ENCODE data around the gene DGKH. TPM values are rescaled to one million over a fixed set of nuclear protein-coding genes. Genes with fewer than 3 reads are reported as not detected.

Gene DGKH
- total RNA-seq, 2 experiments from 2014 or later: 20.3 to 20.7 TPM

GRCh38 chr13:42107421-42107820 lies 59.0 kb downstream of the DGKH start:
- CTCF ChIA-PET: interaction anchor here (0.6 to 0.8 kb wide), 2 partner anchors 44 to 439 kb away, joined by 3 read pairs; no protein-coding TSS in a partner anchor
- POLR2A ChIA-PET: no interaction called here
- H3K4me1 Mint-ChIP-seq (ENCODE audit: low read depth): peaks cover 4% of the 10 kb centered on the region
- ATAC-seq: no peak
- H3K36me3 Mint-ChIP-seq (ENCODE audit: low read depth): peaks cover 4% of the 10 kb centered on the region
- no peak overlapping the region for H3K4me3 Mint-ChIP-seq
- no peak overlapping the region for H3K27ac Mint-ChIP-seq
- DNase-seq: no peak
- no peaks in the 10 kb centered on the region for H3K27me3 Mint-ChIP-seq (ENCODE audit: low read depth)
- no peaks in the 10 kb centered on the region for H3K9me3 Mint-ChIP-seq (ENCODE audit: insufficient read depth)

GRCh38 chr13:42108217-42108616 lies 59.8 kb downstream of the DGKH start:
- ChIA-PET CTCF (interaction anchor here (0.8 kb wide), 1 partner anchor 440 kb away, joined by 3 read pairs; no protein-coding TSS in a partner anchor), POLR2A (no interaction called here)
- Mint-ChIP-seq H3K4me3 (no peak overlapping the region), H3K9me3 (ENCODE audit: insufficient read depth) (no peaks in the 10 kb centered on the region), H3K27me3 (ENCODE audit: low read depth) (no peaks in the 10 kb centered on the region), H3K4me1 (ENCODE audit: low read depth) (peaks cover 4% of the 10 kb centered on the region), H3K27ac (no peak overlapping the region), H3K36me3 (ENCODE audit: low read depth) (peaks cover 4% of the 10 kb centered on the region)
- no peak for DNase-seq
- ATAC-seq: no peak

- Mint-ChIP-seq H3K4me3 (no peak overlapping the region), H3K36me3 (ENCODE audit: low read depth) (no peaks in the 10 kb centered on the region), H3K27me3 (ENCODE audit: low read depth) (no peaks in the 10 kb centered on the region), H3K9me3 (ENCODE audit: insufficient read depth) (no peaks in the 10 kb centered on the region), H3K27ac (no peak overlapping the region), H3K4me1 (ENCODE audit: low read depth) (peaks cover 4% of the 10 kb centered on the region)
- ChIA-PET CTCF (interaction anchor here (0.7 to 5.2 kb wide), 3 partner anchors 9 to 442 kb away, joined by 4 to 52 read pairs (median 10); no protein-coding TSS in a partner anchor), POLR2A (no interaction called here)
- ATAC-seq (no peak), DNase-seq (no peak)
These were observed 61.5 kb downstream of the DGKH start for GRCh38 chr13:42109957-42110356.

- Mint-ChIP-seq H3K9me3 (ENCODE audit: insufficient read depth) (no peaks in the 10 kb centered on the region), H3K36me3 (ENCODE audit: low read depth) (no peaks in the 10 kb centered on the region), H3K27ac (no peak overlapping the region), H3K27me3 (ENCODE audit: low read depth) (no peaks in the 10 kb centered on the region), H3K4me1 (ENCODE audit: low read depth) (peaks cover 4% of the 10 kb centered on the region), H3K4me3 (no peak overlapping the region)
- ATAC-seq: peak; percentile 58
- ChIA-PET POLR2A (no interaction called here), CTCF (interaction anchor here (0.7 to 5.2 kb wide), 9 partner anchors 9 to 460 kb away, joined by 3 to 52 read pairs (median 3); no protein-coding TSS in a partner anchor)
- DNase-seq: peak; percentile 59
These were observed 62.1 kb downstream of the DGKH start for GRCh38 chr13:42110410-42111155.

GRCh38 chr13:42112864-42113263 lies 64.4 kb downstream of the DGKH start:
- Mint-ChIP-seq H3K27ac (no peak overlapping the region), H3K36me3 (ENCODE audit: low read depth) (no peaks in the 10 kb centered on the region), H3K4me1 (ENCODE audit: low read depth) (peaks cover 4% of the 10 kb centered on the region), H3K27me3 (ENCODE audit: low read depth) (no peaks in the 10 kb centered on the region), H3K9me3 (ENCODE audit: insufficient read depth) (no peaks in the 10 kb centered on the region), H3K4me3 (no peak overlapping the region)
- ChIA-PET CTCF (interaction anchor here (1.3 to 5.2 kb wide), 4 partner anchors 64 to 460 kb away, joined by 3 to 52 read pairs (median 3); partner anchors contain the start of gene DGKH), POLR2A (no interaction called here)
- ATAC-seq (no peak), DNase-seq (no peak)

GRCh38 chr13:42113478-42113877 lies 65.0 kb downstream of the DGKH start:
- H3K9me3 Mint-ChIP-seq (ENCODE audit: insufficient read depth): no peaks in the 10 kb centered on the region
- ATAC-seq (no peak), DNase-seq (no peak)
- H3K27me3 Mint-ChIP-seq (ENCODE audit: low read depth): no peaks in the 10 kb centered on the region
- H3K4me3 Mint-ChIP-seq: no peak overlapping the region
- ChIA-PET CTCF (interaction anchor here (1.0 to 5.2 kb wide), 5 partner anchors 65 to 461 kb away, joined by 3 to 52 read pairs (median 3); partner anchors contain the start of gene DGKH), POLR2A (interaction anchor here (0.5 kb wide), 1 partner anchor 163 kb away, joined by 4 read pairs; no protein-coding TSS in a partner anchor)
- H3K36me3 Mint-ChIP-seq (ENCODE audit: low read depth): peaks cover under 1% of the 10 kb centered on the region
- no peak overlapping the region for H3K27ac Mint-ChIP-seq
- H3K4me1 Mint-ChIP-seq (ENCODE audit: low read depth): peaks cover 4% of the 10 kb centered on the region

GRCh38 chr13:42114278-42114677 lies 65.8 kb downstream of the DGKH start:
- Mint-ChIP-seq H3K4me3 (no peak overlapping the region), H3K27me3 (ENCODE audit: low read depth) (no peaks in the 10 kb centered on the region), H3K27ac (no peak overlapping the region), H3K4me1 (ENCODE audit: low read depth) (peaks cover 4% of the 10 kb centered on the region), H3K36me3 (ENCODE audit: low read depth) (peaks cover 2% of the 10 kb centered on the region), H3K9me3 (ENCODE audit: insufficient read depth) (no peaks in the 10 kb centered on the region)
- ChIA-PET CTCF (interaction anchor here (0.9 to 5.2 kb wide), 6 partner anchors 66 to 461 kb away, joined by 3 to 52 read pairs (median 3); partner anchors contain the start of gene DGKH), POLR2A (interaction anchor here (0.5 kb wide), 1 partner anchor 164 kb away, joined by 4 read pairs; no protein-coding TSS in a partner anchor)
- ATAC-seq: no peak
- DNase-seq: no peak

GRCh38 chr13:42114912-42115311 lies 66.5 kb downstream of the DGKH start:
- POLR2A ChIA-PET: no interaction called here
- peaks cover 4% of the 10 kb centered on the region for H3K4me1 Mint-ChIP-seq (ENCODE audit: low read depth)
- H3K9me3 Mint-ChIP-seq (ENCODE audit: insufficient read depth): no peaks in the 10 kb centered on the region
- peaks cover 2% of the 10 kb centered on the region for H3K36me3 Mint-ChIP-seq (ENCODE audit: low read depth)
- DNase-seq: no peak
- ATAC-seq: no peak
- CTCF ChIA-PET: interaction anchor here (1.0 kb wide), 1 partner anchor 446 kb away, joined by 4 read pairs; no protein-coding TSS in a partner anchor
- H3K27ac Mint-ChIP-seq: no peak overlapping the region
- no peaks in the 10 kb centered on the region for H3K27me3 Mint-ChIP-seq (ENCODE audit: low read depth)
- H3K4me3 Mint-ChIP-seq: no peak overlapping the region

GRCh38 chr13:42116225-42116624 lies 67.8 kb downstream of the DGKH start:
- no peak for DNase-seq
- no peaks in the 10 kb centered on the region for H3K27me3 Mint-ChIP-seq (ENCODE audit: low read depth)
- no peaks in the 10 kb centered on the region for H3K9me3 Mint-ChIP-seq (ENCODE audit: insufficient read depth)
- no peak overlapping the region for H3K27ac Mint-ChIP-seq
- H3K4me1 Mint-ChIP-seq (ENCODE audit: low read depth): no peaks in the 10 kb centered on the region
- ChIA-PET POLR2A (no interaction called here), CTCF (interaction anchor here (1.7 kb wide), 2 partner anchors 100 to 448 kb away, joined by 5 to 10 read pairs; no protein-coding TSS in a partner anchor)
- H3K4me3 Mint-ChIP-seq: no peak overlapping the region
- no peak for ATAC-seq
- H3K36me3 Mint-ChIP-seq (ENCODE audit: low read depth): peaks cover 2% of the 10 kb centered on the region

- H3K27ac Mint-ChIP-seq: no peak overlapping the region
- CTCF ChIA-PET: interaction anchor here (1.0 to 2.4 kb wide), 3 partner anchors 8 to 454 kb away, joined by 3 to 10 read pairs (median 5); no protein-coding TSS in a partner anchor
- ATAC-seq (no peak), DNase-seq (no peak)
- no peaks in the 10 kb centered on the region for H3K9me3 Mint-ChIP-seq (ENCODE audit: insufficient read depth)
- POLR2A ChIA-PET: no interaction called here
- no peak overlapping the region for H3K4me3 Mint-ChIP-seq
- H3K36me3 Mint-ChIP-seq (ENCODE audit: low read depth): peaks cover 8% of the 10 kb centered on the region
- H3K4me1 Mint-ChIP-seq (ENCODE audit: low read depth): no peaks in the 10 kb centered on the region
- no peaks in the 10 kb centered on the region for H3K27me3 Mint-ChIP-seq (ENCODE audit: low read depth)
These were observed 70.6 kb downstream of the DGKH start for GRCh38 chr13:42119041-42119440.

GRCh38 chr13:42119875-42120274 lies 71.4 kb downstream of the DGKH start:
- no peak for ATAC-seq
- no peaks in the 10 kb centered on the region for H3K4me1 Mint-ChIP-seq (ENCODE audit: low read depth)
- CTCF ChIA-PET: interaction anchor here (1.0 to 2.4 kb wide), 3 partner anchors 9 to 455 kb away, joined by 3 to 10 read pairs (median 5); no protein-coding TSS in a partner anchor
- peaks cover 8% of the 10 kb centered on the region for H3K36me3 Mint-ChIP-seq (ENCODE audit: low read depth)
- H3K27me3 Mint-ChIP-seq (ENCODE audit: low read depth): no peaks in the 10 kb centered on the region
- POLR2A ChIA-PET: interaction anchor here (0.6 kb wide), 1 partner anchor 662 kb away, joined by 4 read pairs; no protein-coding TSS in a partner anchor
- no peaks in the 10 kb centered on the region for H3K9me3 Mint-ChIP-seq (ENCODE audit: insufficient read depth)
- no peak overlapping the region for H3K27ac Mint-ChIP-seq
- no peak overlapping the region for H3K4me3 Mint-ChIP-seq
- no peak for DNase-seq

GRCh38 chr13:42123600-42123999 lies 75.2 kb downstream of the DGKH start:
- ATAC-seq: no peak
- Mint-ChIP-seq H3K36me3 (ENCODE audit: low read depth) (peaks cover 13% of the 10 kb centered on the region), H3K4me1 (ENCODE audit: low read depth) (no peaks in the 10 kb centered on the region), H3K4me3 (no peak overlapping the region), H3K27ac (no peak overlapping the region), H3K27me3 (ENCODE audit: low read depth) (no peaks in the 10 kb centered on the region), H3K9me3 (ENCODE audit: insufficient read depth) (no peaks in the 10 kb centered on the region)
- CTCF ChIA-PET: no interaction called here
- POLR2A ChIA-PET: no interaction called here
- DNase-seq: peak; percentile 4
